ENCODE results near the gene NAV1. TPM values are rescaled to one million over a fixed set of nuclear protein-coding genes. Genes with fewer than 3 reads are reported as not detected.

Gene NAV1
- polyA plus RNA-seq, 2 of the 4 experiments (the other 2 are of a cell fraction), result 3.7 to 8.4 TPM

DNA sequence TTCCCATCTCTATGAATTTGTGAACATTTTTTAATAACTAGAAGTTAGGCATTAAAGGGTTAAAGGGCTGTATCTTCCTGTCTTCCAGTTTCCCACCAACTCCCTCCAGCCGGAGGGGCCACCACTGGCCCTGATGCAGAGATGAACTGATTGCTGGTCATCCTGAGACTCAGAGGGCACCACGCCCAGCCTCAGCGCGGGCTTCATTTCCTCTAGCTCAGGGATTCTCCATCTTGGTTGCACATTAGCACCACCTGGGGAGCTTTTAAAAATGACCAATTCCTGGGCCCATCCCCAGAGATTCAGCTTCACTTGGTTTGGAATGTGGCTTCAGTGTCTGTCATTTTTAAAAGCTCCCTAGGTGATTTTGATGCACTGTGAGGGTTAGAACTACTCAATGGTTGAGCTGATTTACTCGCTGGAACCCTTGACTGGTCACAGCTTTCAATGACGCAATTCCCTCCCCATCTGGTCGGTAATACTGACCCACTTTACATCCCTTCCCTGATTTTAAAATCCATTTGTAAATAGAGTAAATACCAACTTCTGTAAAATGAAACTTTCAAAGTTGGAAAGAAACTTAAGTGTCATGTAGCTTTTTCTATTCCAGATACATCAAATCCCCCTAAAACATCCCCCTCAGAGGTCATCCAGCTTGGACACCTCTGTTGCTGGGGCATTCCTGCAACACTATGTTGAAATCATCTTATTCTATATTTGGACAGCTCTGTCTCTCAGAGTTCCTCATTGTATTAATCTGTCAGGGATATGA is 5.1 kb downstream of the NAV1 start:
- no peak for DNase-seq (ENCODE audit: low read depth in 1 of 2, low spot score in 1 of 2)
- no peak for FAIRE-seq
- H3K9me3 ChIP-seq, result no peaks in the 10 kb centered on the region
- TF ChIP-seq, protein P1, sequence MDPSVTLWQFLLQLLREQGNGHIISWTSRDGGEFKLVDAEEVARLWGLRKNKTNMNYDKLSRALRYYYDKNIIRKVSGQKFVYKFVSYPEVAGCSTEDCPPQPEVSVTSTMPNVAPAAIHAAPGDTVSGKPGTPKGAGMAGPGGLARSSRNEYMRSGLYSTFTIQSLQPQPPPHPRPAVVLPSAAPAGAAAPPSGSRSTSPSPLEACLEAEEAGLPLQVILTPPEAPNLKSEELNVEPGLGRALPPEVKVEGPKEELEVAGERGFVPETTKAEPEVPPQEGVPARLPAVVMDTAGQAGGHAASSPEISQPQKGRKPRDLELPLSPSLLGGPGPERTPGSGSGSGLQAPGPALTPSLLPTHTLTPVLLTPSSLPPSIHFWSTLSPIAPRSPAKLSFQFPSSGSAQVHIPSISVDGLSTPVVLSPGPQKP (IDR thresholded peaks at IDR 0.05; ENCODE audit: low read depth, low read length), result no peak
- TF ChIP-seq TP53 (CRISPR knock-in tag; IDR thresholded peaks at IDR 0.05), result no peak
- TF ChIP-seq MYC (IDR thresholded peaks at IDR 0.05; ENCODE audit: borderline replicate concordance, low read length), result no peak
- no peak for TF ChIP-seq FOSL2 (IDR thresholded peaks at IDR 0.05)
- TF ChIP-seq FOSL2 (CRISPR knock-in tag; IDR thresholded peaks at IDR 0.05), result no peak
- TF ChIP-seq FOXS1 (CRISPR knock-in tag; IDR thresholded peaks at IDR 0.05), result no peak
- TF ChIP-seq HDAC2 (IDR thresholded peaks at IDR 0.05), result no peak
- TF ChIP-seq RFX5 (IDR thresholded peaks at IDR 0.05), result no peak
- TF ChIP-seq, protein P2, sequence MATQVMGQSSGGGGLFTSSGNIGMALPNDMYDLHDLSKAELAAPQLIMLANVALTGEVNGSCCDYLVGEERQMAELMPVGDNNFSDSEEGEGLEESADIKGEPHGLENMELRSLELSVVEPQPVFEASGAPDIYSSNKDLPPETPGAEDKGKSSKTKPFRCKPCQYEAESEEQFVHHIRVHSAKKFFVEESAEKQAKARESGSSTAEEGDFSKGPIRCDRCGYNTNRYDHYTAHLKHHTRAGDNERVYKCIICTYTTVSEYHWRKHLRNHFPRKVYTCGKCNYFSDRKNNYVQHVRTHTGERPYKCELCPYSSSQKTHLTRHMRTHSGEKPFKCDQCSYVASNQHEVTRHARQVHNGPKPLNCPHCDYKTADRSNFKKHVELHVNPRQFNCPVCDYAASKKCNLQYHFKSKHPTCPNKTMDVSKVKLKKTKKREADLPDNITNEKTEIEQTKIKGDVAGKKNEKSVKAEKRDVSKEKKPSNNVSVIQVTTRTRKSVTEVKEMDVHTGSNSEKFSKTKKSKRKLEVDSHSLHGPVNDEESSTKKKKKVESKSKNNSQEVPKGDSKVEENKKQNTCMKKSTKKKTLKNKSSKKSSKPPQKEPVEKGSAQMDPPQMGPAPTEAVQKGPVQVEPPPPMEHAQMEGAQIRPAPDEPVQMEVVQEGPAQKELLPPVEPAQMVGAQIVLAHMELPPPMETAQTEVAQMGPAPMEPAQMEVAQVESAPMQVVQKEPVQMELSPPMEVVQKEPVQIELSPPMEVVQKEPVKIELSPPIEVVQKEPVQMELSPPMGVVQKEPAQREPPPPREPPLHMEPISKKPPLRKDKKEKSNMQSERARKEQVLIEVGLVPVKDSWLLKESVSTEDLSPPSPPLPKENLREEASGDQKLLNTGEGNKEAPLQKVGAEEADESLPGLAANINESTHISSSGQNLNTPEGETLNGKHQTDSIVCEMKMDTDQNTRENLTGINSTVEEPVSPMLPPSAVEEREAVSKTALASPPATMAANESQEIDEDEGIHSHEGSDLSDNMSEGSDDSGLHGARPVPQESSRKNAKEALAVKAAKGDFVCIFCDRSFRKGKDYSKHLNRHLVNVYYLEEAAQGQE (IDR thresholded peaks at IDR 0.05), result no peak
- TF ChIP-seq KDM5A (IDR thresholded peaks at IDR 0.05), result no peak
- TF ChIP-seq PHF8 (IDR thresholded peaks at IDR 0.05; ENCODE audit: borderline replicate concordance, low read depth), result no peak
- TF ChIP-seq EHF (CRISPR knock-in tag; IDR thresholded peaks at IDR 0.05), result no peak
- no peak for TF ChIP-seq EHMT2 (IDR thresholded peaks at IDR 0.05; ENCODE audit: low read depth)
- no peak for TF ChIP-seq BHLHE40 (IDR thresholded peaks at IDR 0.05; ENCODE audit: low read depth, low read length)
- TF ChIP-seq RCOR1 (IDR thresholded peaks at IDR 0.05; ENCODE audit: low read depth, low read length), result no peak
- TF ChIP-seq HOXB5 (CRISPR knock-in tag; IDR thresholded peaks at IDR 0.05), result no peak
- no peak for TF ChIP-seq CHD4 (IDR thresholded peaks at IDR 0.05; ENCODE audit: borderline replicate concordance)
- TF ChIP-seq ZNF302 (CRISPR knock-in tag; IDR thresholded peaks at IDR 0.05), result no peak
- H3K4me1 ChIP-seq, result peaks cover 6% of the 10 kb centered on the region; the same call in 1 of the 3 replicates
- ChIA-PET POLR2A (no interaction called here), CTCF (interaction anchor here (0.7 to 5.2 kb wide), 11 partner anchors 8 to 591 kb away, joined by 3 to 48 read pairs (median 4); no protein-coding TSS in a partner anchor)
- 82% methylated on average over 7 of the region's 7 CpGs for WGBS (ENCODE audit: missing lambda C conversion rate)
- no peak overlapping the region for H3K4me2 ChIP-seq
- no peak for ATAC-seq
- H3K4me3 ChIP-seq, result no peak overlapping the region
- no peak overlapping the region for H3K27ac ChIP-seq

GRCh38 chr1:201544710-201545109 is 5.8 kb downstream of the NAV1 start:
- no peaks in the 10 kb centered on the region for H3K9me3 ChIP-seq
- WGBS (ENCODE audit: missing lambda C conversion rate), result 96% methylated on average over 3 of the region's 3 CpGs
- ATAC-seq (no peak), DNase-seq (ENCODE audit: low read depth in 1 of 2, low spot score in 1 of 2) (no peak), FAIRE-seq (no peak)
- peaks cover 6% of the 10 kb centered on the region; the same call in 1 of the 3 replicates for H3K4me1 ChIP-seq
- no peak overlapping the region for H3K4me2 ChIP-seq
- H3K27ac ChIP-seq, result no peak overlapping the region
- POLR2A ChIA-PET, result no interaction called here
- CTCF ChIA-PET, result interaction anchor here (0.7 to 5.2 kb wide), 11 partner anchors 9 to 591 kb away, joined by 3 to 48 read pairs (median 5); no protein-coding TSS in a partner anchor
- no peak overlapping the region for H3K4me3 ChIP-seq
- no peak for TF ChIP-seq MAFK (IDR thresholded peaks at IDR 0.05; ENCODE audit: partially characterized antibody)
- TF ChIP-seq POLR2A (IDR thresholded peaks at IDR 0.05; ENCODE audit: low read length), result no peak
- no peak for TF ChIP-seq HOXB13 (CRISPR knock-in tag; IDR thresholded peaks at IDR 0.05; ENCODE audit: low read depth)
- no peak for TF ChIP-seq TP53 (CRISPR knock-in tag; IDR thresholded peaks at IDR 0.05)
